DOHH2 (cell line): ENCODE measurements around the gene AHCTF1.

Experiments
- H3F3A ChIP-seq: fragments of 200-600 bp; sonication (generic), shearing (Covaris generic); 2 replicates; pipeline ENCODE4 v1.6.0; 2016; ENCODE audit warnings: antibody characterized with exemption, mild to moderate bottlenecking; ENCODE audit not compliant: control insufficient read depth, insufficient read depth
- H3K27ac ChIP-seq: fragments of 200-600 bp; sonication (generic); 2 replicates; pipeline ENCODE4 v1.5.1; 2014; ENCODE audit warnings: low read depth, mild to moderate bottlenecking, low read length, moderate library complexity
- H3K27me3 ChIP-seq: fragments of 200-600 bp; sonication (generic); 2 replicates; pipeline ENCODE4 v1.6.1; 2014; ENCODE audit warnings: mild to moderate bottlenecking, low read length, mixed read lengths; ENCODE audit not compliant: control insufficient read depth
- H3K36me3 ChIP-seq: fragments of 200-600 bp; sonication (generic); 2 replicates; pipeline ENCODE4 v1.6.1; 2014; ENCODE audit warnings: mild to moderate bottlenecking, low read length, moderate library complexity, mixed read lengths; ENCODE audit not compliant: control insufficient read depth
- H3K4me1 ChIP-seq: fragments of 200-600 bp; sonication (generic); 2 replicates; pipeline ENCODE4 v1.6.1; 2014; ENCODE audit warnings: mild to moderate bottlenecking, low read length, mixed read lengths; ENCODE audit not compliant: control insufficient read depth
- H3K4me2 ChIP-seq: fragments of 200-600 bp; sonication (generic); 2 replicates; pipeline ENCODE4 v1.6.0; 2014; ENCODE audit warnings: mild to moderate bottlenecking, low read length, moderate library complexity
- H3K4me3 ChIP-seq: fragments of 200-600 bp; sonication (generic); 2 replicates; pipeline ENCODE4 v1.5.1; 2014; ENCODE audit warnings: mild to moderate bottlenecking, low read length, mixed read lengths
- H3K79me2 ChIP-seq: fragments of 200-600 bp; sonication (generic); 2 replicates; pipeline ENCODE4 v1.6.1; 2014; ENCODE audit warnings: mild to moderate bottlenecking, low read length, mixed read lengths; ENCODE audit not compliant: control insufficient read depth
- H3K9me2 ChIP-seq: fragments of 200-600 bp; sonication (generic); replicated peaks from 2 replicates; pipeline ENCODE4 v1.6.1; 2014; ENCODE audit warnings: mild to moderate bottlenecking, low read length, mixed read lengths; ENCODE audit not compliant: control insufficient read depth
- H3K9me3 ChIP-seq: fragments of 200-600 bp; sonication (generic); 2 replicates; pipeline ENCODE4 v1.6.1; 2014; ENCODE audit warnings: antibody characterized with exemption, low read length, mixed read lengths; ENCODE audit not compliant: control insufficient read depth, insufficient read depth
- H4K20me1 ChIP-seq: fragments of 200-600 bp; sonication (generic); 2 replicates; pipeline ENCODE4 v1.6.0; 2014; ENCODE audit warnings: low read depth, mild to moderate bottlenecking, antibody characterized with exemption, low read length, moderate library complexity; ENCODE audit not compliant: control insufficient read depth, insufficient read depth
- CTCF ChIP-seq: fragments of 200-600 bp; sonication (generic); IDR thresholded peaks from one replicate; pipeline ENCODE4 v1.5.1; 2014; ENCODE audit warnings: antibody characterized with exemption, mild to moderate bottlenecking, low read depth, low read length; ENCODE audit not compliant: poor library complexity, severe bottlenecking
- EZH2phosphoT487 ChIP-seq: fragments of 200-600 bp; sonication (generic); IDR thresholded peaks from 2 replicates; pipeline ENCODE4 v1.6.1; 2017; ENCODE audit warnings: borderline replicate concordance, mild to moderate bottlenecking, antibody characterized with exemption, low read length, moderate library complexity, mixed read lengths

AHCTF1 gene

GRCh38 chr1:246951413-246951812 is 19.7 kb upstream of the AHCTF1 start:
- TF ChIP-seq EZH2phosphoT487 (no peak), CTCF (no peak)
- Histone ChIP-seq H3K9me2 (no peaks in the 10 kb centered on the region), H3K9me3 (no peaks in the 10 kb centered on the region)

GRCh38 chr1:246949956-246950355 is 18.2 kb upstream of the AHCTF1 start:
- Histone ChIP-seq H3K9me3 (no peaks in the 10 kb centered on the region), H3K27me3 (no peaks in the 10 kb centered on the region), H3K36me3 (no peaks in the 10 kb centered on the region), H3F3A (no peaks in the 10 kb centered on the region), H3K27ac (no peak overlapping the region), H3K4me3 (no peak overlapping the region), H3K9me2 (no peaks in the 10 kb centered on the region), H3K79me2 (no peaks in the 10 kb centered on the region), H3K4me2 (no peak overlapping the region), H4K20me1 (no peaks in the 10 kb centered on the region), H3K4me1 (peaks cover 14% of the 10 kb centered on the region)
- TF ChIP-seq CTCF, result no peak
- no peak for TF ChIP-seq EZH2phosphoT487

More at GRCh38 chr1:246951413-246951812, 19.7 kb upstream of the AHCTF1 start:
- Histone ChIP-seq H3K27me3 (no peaks in the 10 kb centered on the region), H3K27ac (no peak overlapping the region), H3F3A (no peaks in the 10 kb centered on the region), H3K4me2 (no peak overlapping the region), H4K20me1 (no peaks in the 10 kb centered on the region), H3K79me2 (no peaks in the 10 kb centered on the region), H3K4me3 (no peak overlapping the region), H3K36me3 (no peaks in the 10 kb centered on the region), H3K4me1 (peaks cover 14% of the 10 kb centered on the region)

DNA sequence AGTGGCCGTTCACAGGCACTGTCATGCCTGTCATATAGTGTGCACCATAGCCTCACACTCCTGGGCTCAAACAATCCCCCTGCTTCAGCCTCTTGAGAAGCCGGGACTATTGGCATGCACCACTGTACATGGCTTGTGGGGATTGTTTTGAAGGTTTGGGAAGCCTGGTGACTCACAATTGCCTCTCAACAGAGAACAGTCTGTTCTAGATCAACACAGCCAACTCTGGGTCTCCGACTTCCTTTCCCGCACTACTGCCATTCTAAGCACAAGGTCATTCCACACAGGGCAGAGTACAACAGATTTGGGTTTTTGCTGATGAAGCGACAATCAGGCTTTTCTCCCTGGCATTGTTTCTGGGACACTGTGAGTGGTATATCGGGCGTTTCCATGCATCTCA is 15.5 kb upstream of the AHCTF1 start:
- no peaks in the 10 kb centered on the region for H3K9me2 ChIP-seq
- H3K4me2 ChIP-seq, result no peak overlapping the region
- H3F3A ChIP-seq, result no peaks in the 10 kb centered on the region
- H3K27ac ChIP-seq, result no peak overlapping the region
- H3K4me3 ChIP-seq, result no peak overlapping the region
- H3K79me2 ChIP-seq, result no peaks in the 10 kb centered on the region
- H4K20me1 ChIP-seq, result no peaks in the 10 kb centered on the region
- H3K27me3 ChIP-seq, result no peaks in the 10 kb centered on the region
- no peaks in the 10 kb centered on the region for H3K36me3 ChIP-seq
- H3K9me3 ChIP-seq, result no peaks in the 10 kb centered on the region
- peaks cover 14% of the 10 kb centered on the region for H3K4me1 ChIP-seq
- TF ChIP-seq CTCF, result no peak
- no peak for TF ChIP-seq EZH2phosphoT487

DNA sequence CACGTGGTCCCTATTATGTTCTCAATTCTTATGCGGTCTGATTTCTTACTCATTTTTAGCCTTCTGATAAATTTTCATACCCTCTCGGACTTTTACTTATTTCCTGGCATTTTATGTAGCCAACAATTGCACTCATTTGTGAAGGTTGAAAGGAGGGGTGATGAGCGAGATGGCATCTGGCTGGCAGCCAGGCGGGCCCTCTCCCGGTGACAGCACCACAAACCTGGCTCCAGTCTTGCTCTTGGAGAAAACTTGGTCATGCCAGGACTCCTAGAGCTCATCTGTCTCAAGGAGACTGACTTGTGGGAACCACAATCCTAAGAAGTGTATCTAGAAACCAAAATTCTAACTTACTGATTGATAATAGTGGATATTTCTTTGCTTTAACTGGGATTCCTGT is 14.6 kb upstream of the AHCTF1 start:
- Histone ChIP-seq H4K20me1 (no peaks in the 10 kb centered on the region), H3K4me2 (no peak overlapping the region), H3K4me3 (no peak overlapping the region), H3F3A (no peaks in the 10 kb centered on the region), H3K27me3 (no peaks in the 10 kb centered on the region), H3K9me3 (no peaks in the 10 kb centered on the region), H3K9me2 (no peaks in the 10 kb centered on the region), H3K79me2 (no peaks in the 10 kb centered on the region), H3K36me3 (no peaks in the 10 kb centered on the region), H3K27ac (no peak overlapping the region), H3K4me1 (peaks cover 14% of the 10 kb centered on the region)
- TF ChIP-seq EZH2phosphoT487 (no peak), CTCF (no peak)
